Tibial nerve (tissue), 4 donors: ENCODE data around the gene EYA3.

ENCODE experiments used
- CTCF ChIP-seq, 5 experiments: fragments of 200-600 bp in 3 of 5; fragments of 450-650 bp in 2 of 5; sonication (generic) in 3 of 5; IDR thresholded peaks; one replicate each; pipeline ENCODE4 v1.5.1; 2016 to 2019; ENCODE audit warnings: antibody characterized with exemption in 5 of 5, mild to moderate bottlenecking in 3 of 5, moderate library complexity in 2 of 5
- EP300 ChIP-seq, 2 donors: sonication (generic); formaldehyde crosslinking; IDR thresholded peaks; one replicate each; pipeline ENCODE4 v1.6.1; 2017; ENCODE audit warnings: antibody characterized with exemption in 2 of 2, mild to moderate bottlenecking in 1 of 2
- POLR2A ChIP-seq, 2 donors: fragments of 450-650 bp; IDR thresholded peaks; one replicate each; pipeline ENCODE4 v1.6.1; 2017; ENCODE audit warnings: antibody characterized with exemption in 2 of 2, mild to moderate bottlenecking in 2 of 2, moderate library complexity in 2 of 2

- TF ChIP-seq CTCF (IDR thresholded peaks at IDR 0.05) (no peak), POLR2A (IDR thresholded peaks at IDR 0.05) (no peak), EP300 (IDR thresholded peaks at IDR 0.05) (no peak)
These were observed 30.2 kb downstream of the EYA3 start for GRCh38 chr1:28058168-28058567.
